Measurements from ENCODE around the gene PGAM5.
A peak's percentile ranks its signal among the peaks of the same experiment; 100 is the strongest.
"Not testable (repeated sequence)": the region's sequence is repeated elsewhere in the genome, so short reads cannot be mapped to it uniquely, and the experiment has no call there.

Gene PGAM5

GRCh38 chr12:132675757-132676432, 34.7 kb upstream of the PGAM5 start:
- TF ChIP-seq CTCF (conservative IDR thresholded peaks at IDR 0.05), result no peak
- no peak overlapping the region for H3K27ac ChIP-seq

- H3K27ac ChIP-seq, result no peak overlapping the region
- no peak for TF ChIP-seq CTCF (conservative IDR thresholded peaks at IDR 0.05)
Measured at GRCh38 chr12:132677492-132677891, 33.1 kb upstream of the PGAM5 start.

- TF ChIP-seq CTCF (conservative IDR thresholded peaks at IDR 0.05), result no peak
- no peak overlapping the region for H3K27ac ChIP-seq
Measured at GRCh38 chr12:132685400-132685799, 25.2 kb upstream of the PGAM5 start.

GRCh38 chr12:132686825-132687210, 23.8 kb upstream of the PGAM5 start:
- TF ChIP-seq CTCF (conservative IDR thresholded peaks at IDR 0.05), result no peak
- H3K27ac ChIP-seq, result peak overlapping the region; percentile 90

DNA sequence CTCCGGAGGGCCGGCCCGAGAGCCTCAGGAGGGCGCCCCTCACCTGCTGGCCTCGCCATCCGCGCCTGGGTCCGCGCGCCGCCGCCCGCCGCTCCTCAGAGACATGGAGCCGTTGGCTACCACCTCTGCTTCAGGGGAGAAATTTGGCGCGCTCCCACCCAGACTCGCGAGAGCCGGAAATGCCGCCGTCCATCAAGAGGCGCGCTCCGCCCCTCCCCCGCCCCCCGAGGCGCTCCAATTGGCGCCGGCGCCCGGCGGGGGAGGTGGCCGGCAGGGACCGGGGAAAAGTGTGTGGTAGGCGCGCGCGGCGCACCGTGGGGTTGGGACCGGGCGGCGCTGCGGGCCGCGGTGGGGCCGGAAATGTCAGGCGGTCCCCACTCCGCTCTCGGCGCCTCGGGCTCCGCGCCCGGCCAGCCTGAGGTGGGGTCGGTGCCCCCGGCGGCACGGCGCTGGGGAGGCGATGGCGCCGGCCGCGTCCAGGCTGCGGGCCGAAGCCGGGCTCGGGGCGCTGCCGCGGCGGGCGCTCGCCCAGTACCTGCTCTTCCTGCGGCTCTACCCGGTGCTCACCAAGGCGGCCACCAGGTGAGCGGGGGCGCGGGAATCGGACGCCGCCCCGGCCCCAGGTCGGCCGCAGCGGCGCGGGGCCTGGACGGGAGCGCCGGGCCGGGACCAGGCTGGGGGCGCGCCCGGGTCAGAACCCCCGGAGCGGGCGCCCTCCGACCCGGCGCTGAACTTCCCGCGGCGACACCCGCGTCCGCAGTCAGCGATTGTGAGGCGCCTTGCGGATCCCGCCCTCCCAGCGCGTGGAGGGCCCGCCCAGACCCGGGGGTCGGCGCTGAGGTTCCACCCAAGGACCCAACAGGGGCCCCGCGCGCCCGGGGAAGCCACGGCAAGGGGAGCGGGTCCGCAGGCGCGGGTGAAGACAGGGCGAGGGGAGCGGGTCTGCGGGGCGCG, 23.2 kb upstream of the PGAM5 start, which contains the start of the genes POLE and PXMP2:
TSS of gene POLE (minus strand) at position 132 of the 954 bp plus-strand sequence. CDS start at position 105, 27 bp downstream.
TSS of gene PXMP2 (plus strand) at position 377 of the 954 bp plus-strand sequence. CDS start at position 461, 84 bp downstream.
- peak within 1 kb of the TSS; percentile 90 for H3K27ac ChIP-seq
- TF ChIP-seq CTCF (conservative IDR thresholded peaks at IDR 0.05), result peak; percentile 20

DNA sequence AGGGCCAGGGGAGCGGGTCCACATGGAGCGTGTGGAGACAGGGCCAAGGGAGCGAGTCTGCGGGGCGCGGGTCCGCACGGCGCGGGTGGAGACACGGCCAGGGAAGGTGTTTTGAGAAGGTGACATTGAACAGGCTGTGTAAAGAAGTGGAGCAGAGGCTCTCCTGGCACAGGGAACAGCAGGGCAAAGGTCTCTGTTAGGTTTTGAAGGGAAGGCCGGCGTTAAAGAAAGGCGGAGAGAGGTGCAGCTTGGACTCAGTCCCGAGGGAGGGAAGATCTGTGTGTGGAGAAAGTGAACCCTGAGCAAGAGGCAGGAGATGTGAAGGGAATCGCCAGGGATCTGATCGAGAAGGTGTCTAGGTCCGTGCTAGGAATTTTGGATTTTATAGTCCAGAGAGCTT, 21.4 kb upstream of the PGAM5 start:
- TF ChIP-seq CTCF (conservative IDR thresholded peaks at IDR 0.05), result no peak
- H3K27ac ChIP-seq, result peak overlapping the region; percentile 74

GRCh38 chr12:132690112-132690511, 20.5 kb upstream of the PGAM5 start:
- TF ChIP-seq CTCF (conservative IDR thresholded peaks at IDR 0.05), result no peak

GRCh38 chr12:132692030-132692429, 18.6 kb upstream of the PGAM5 start:
- not testable (repeated sequence) for H3K27ac ChIP-seq

More at GRCh38 chr12:132690112-132690511, 20.5 kb upstream of the PGAM5 start:
- H3K27ac ChIP-seq, result peak overlapping the region; percentile 74

DNA sequence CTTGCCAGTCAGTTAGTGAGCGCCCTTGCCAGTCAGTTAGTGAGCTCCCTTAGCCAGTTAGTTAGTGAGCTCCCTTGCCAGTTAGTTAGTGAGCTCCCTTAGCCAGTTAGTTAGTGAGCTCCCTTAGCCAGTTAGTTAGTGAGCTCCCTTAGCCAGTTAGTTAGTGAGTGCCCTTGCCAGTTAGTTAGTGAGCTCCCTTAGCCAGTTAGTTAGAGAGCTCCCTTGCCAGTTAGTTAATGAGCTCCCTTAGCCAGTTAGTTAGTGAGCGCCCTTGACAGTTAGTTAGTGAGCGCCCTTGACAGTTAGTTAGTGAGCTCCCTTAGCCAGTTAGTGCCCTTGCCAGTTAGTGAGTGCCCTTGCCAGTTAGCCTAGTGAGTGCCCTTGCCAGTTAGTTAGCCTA, 15.8 kb upstream of the PGAM5 start:
- H3K27ac ChIP-seq, result not testable (repeated sequence)

All from VCaP (cell line).